GM21825 (cell line): ENCODE results near the gene ZNF337.
"Not testable (repeated sequence)": the region's sequence is repeated elsewhere in the genome, so short reads cannot be mapped to it uniquely, and the experiment has no call there.

Experiments
- ATAC-seq: cut with Tn5 transposase; IDR thresholded peaks from one replicate; pipeline ENCODE4 v1.9.1; 2021; ENCODE audit warnings: mild to moderate bottlenecking, moderate library complexity; ENCODE audit not compliant: unreplicated experiment

Gene ZNF337

GRCh38 chr20:25696371-25697131, at the start of gene ZNF337:
TSS of gene ZNF337 (minus strand) at chr20:25696853. CDS start at chr20:25686417, 10,436 bp downstream.
- peak; percentile 97 for ATAC-seq

DNA sequence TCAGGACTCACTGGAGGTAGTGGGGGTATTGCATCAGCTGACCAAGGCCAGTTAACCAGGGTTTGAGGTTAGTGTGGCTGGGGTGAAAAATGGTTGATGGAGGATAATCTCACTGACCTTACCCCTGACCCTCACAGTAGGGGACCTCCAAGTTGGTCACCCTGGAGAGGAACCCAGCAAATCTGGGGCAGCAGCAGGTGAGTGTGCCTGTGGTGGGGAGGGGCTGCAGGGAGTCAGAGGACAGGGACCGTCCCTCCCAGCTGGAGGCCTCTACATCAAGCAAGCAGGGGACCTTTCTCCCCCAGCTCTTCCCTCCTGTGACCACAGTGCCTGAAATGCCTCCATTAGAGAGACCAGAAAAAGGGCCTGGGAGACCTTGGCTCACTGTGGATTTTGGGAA, 49.1 kb upstream of the ZNF337 start:
- ATAC-seq = no peak

DNA sequence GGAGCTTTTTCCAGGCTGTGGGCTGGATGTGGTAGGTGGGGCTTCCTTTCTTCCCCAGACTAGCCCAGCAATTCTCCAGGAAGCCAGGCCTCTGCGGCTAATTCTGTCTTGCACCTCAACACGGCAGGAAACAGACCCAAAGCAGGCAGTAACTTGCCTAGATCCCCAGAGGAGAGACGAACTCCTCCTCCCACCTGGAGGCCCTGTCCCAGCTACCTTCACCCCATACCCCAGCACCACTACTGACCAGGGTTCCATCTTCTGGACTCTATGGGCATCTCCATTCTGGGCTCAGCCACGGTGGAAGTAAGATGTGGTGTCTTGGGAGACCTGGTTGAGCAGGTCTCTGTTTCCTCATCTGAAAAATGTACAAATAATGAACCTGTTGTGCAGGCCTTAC, 48.4 kb upstream of the ZNF337 start:
- ATAC-seq = no peak

- no peak for ATAC-seq
Observed at GRCh38 chr20:25744261-25744660, 47.6 kb upstream of the ZNF337 start.

- no peak for ATAC-seq
Observed at GRCh38 chr20:25741088-25741487, 44.4 kb upstream of the ZNF337 start.

DNA sequence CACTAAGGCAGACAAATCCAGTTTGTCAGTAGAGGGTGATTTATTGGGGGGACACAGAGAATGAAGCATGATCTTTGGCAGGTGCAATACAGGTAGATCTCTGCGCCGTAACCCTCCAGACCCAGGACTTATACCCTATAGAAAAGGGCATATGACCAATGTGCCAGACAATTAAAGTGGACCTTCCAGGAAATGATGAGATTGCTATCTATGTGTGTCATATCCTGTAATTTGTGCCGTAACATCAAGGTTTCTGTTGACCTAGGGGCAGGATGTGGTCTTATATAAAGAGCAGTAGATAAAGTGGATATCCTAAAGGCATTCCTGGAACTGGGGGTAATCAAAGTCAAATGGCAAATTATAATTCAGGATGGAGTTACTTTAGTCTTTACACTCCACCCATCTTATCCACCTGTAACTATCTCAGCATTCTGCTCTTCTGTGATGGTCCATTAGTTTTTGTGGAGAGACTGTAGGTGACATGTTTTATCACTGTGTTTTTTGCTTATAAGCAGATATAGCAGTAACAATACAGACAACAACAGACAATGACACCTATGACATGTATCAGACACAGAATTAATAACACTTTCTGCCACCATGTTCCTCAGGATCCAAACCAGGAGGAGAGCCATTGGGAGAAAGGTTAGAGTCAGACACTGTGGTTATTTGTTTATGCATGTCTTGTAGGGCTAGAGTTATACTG, 43.1 kb upstream of the ZNF337 start:
- no peak for ATAC-seq

- no peak for ATAC-seq
Observed at GRCh38 chr20:25738198-25738597, 41.5 kb upstream of the ZNF337 start.

GRCh38 chr20:25733903-25734302, 37.2 kb upstream of the ZNF337 start:
- no peak for ATAC-seq

- no peak for ATAC-seq
Observed at GRCh38 chr20:25730862-25731261, 34.2 kb upstream of the ZNF337 start.

DNA sequence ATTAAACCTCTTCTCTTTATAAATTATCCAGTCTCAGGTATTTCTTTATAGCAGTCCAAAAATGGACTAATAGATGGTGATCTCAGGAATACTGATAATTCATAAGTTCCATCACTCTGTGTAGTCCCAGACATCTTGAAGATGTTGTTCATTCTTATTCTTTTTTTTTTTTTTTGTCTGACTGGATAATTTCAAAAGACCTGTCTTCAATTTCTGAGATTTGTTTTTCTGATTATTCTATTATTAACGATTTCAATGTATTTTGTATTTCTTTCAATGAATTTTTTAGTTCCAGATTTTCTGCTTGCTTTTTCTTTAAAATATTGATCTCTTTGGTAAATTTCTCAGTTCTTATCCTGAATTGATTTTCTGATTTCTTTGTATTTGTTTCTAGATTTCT, 29.7 kb upstream of the ZNF337 start:
- ATAC-seq = no peak

GRCh38 chr20:25725639-25726038, 29.0 kb upstream of the ZNF337 start:
- ATAC-seq = no peak

GRCh38 chr20:25723975-25724374, 27.3 kb upstream of the ZNF337 start:
- no peak for ATAC-seq

DNA sequence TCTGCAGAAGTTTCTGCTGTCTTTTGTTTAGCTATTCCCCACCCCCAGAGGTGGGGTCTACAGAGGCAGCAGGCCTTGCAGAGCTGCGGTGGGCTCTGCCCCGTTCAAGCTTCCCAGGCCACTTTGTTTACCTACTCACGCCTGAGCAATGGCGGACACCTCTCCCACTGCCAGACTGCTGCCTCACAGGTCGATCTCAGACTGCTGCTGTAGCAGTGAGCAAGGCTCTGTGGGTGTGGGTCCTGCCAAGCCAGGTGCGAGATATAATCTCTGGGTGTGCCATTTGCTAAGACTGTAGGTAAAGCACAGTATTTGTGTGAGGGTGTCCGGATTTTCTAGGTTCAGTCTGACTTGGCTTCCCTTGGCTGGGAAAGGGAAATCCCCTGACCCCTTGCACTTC, 23.6 kb upstream of the ZNF337 start:
- no peak for ATAC-seq

- not testable (repeated sequence) for ATAC-seq
Observed at GRCh38 chr20:25718896-25719809, 22.5 kb upstream of the ZNF337 start.

DNA sequence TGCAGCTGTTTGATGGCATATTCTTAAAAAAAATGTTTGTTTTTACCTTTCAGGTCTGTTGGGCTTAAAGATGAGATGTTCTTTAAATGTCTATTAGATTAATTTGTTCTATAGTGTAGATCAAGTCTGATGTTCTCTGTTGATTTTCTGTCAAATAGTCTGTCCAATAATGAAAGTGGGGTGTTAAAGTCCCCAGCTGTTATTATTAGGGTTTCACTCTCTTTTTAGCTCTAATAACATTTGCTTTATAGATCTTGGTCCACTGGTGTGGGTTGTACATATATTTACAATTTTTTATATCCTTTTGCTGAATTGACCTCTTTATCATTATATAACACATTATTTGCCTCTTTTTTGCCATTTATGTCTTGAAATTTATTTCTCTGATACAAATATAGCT, 11.0 kb upstream of the ZNF337 start:
- ATAC-seq = no peak

DNA sequence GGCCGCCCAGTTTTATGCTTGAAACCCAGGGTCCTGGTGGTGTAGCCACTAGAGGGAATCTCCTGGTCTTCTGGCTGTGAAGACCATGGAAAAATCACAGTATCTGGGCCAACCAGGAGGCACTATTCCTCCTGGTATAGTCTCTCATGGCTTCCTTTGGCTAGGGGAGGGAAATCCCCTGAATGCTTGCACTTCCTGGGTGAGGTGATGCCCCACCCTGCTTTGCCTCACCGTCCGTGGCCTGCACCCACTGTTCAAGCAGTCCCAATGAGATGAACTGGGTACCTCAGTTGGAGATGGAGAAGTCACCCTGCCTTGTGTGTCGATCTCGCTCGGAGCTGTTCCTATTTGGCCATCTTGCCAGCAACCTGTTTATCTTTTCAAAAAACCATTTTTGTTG, 10.1 kb upstream of the ZNF337 start:
- ATAC-seq = peak; percentile 70

GRCh38 chr20:25705830-25706351, 9.2 kb upstream of the ZNF337 start:
- ATAC-seq = no peak

DNA sequence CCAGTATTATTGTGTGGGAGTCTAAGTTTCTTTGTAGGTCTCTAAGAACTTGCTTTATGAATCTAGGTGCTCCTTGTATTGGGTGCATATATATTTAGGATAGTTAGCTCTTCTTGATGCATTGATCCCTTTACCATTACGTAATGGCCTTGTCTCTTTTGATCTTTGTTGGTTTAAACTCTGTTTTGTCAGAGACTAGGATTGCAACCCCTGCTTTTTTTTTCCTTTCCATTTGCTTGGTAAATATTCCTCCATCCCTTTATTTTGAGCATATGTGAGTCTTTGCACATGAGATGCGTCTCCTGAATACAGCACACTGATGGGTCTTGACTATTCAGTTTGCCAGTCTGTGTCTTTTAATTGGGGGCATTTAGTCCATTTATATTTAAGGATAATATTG, 7.7 kb upstream of the ZNF337 start:
- ATAC-seq = not testable (repeated sequence)

DNA sequence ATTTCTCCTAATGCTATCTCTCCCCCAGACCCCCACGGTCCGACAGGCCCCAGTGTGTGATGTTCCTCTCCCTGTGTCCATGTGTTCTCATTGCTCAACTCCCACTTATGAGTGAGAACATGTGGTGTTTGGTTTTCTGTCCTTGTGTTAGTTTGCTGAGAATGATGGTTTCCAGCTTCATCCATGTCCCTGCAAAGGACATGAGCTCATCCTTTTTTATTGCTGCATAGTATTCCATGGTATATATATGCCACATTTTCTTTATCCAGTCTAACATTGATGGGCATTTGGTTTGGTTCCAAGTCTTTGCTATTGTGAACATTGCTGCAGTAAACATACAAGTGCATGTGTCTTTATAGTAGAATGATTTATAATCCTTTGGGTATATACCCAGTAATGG, 4.2 kb upstream of the ZNF337 start:
- not testable (repeated sequence) for ATAC-seq

GRCh38 chr20:25699914-25700313, 3.3 kb upstream of the ZNF337 start:
- ATAC-seq = no peak

- no peak for ATAC-seq
Observed at GRCh38 chr20:25697132-25697446, 436 bp upstream of the ZNF337 start.
